ENCODE data around the gene TTC39C. TPM values are rescaled to one million over a fixed set of nuclear protein-coding genes. Genes with fewer than 3 reads are reported as not detected.

The TTC39C gene
- total RNA-seq, 2 donors from 2014 or later, result 31.2 to 40.0 TPM

GRCh38 chr18:24041691-24042090 lies 27.1 kb downstream of the TTC39C start:
- H3K4me1 ChIP-seq (replicated peaks), result no peaks in the 10 kb centered on the region
- H3K36me3 ChIP-seq, result no peaks in the 10 kb centered on the region
- intact Hi-C loops (cut with DNase I), result no loop called here
- no peaks in the 10 kb centered on the region for H3K9me3 ChIP-seq
- WGBS, result 90% methylated on average over 4 of the region's 4 CpGs
- DNase-seq (ENCODE audit: low spot score), result no peak
- TF ChIP-seq POLR2A (IDR thresholded peaks at IDR 0.05), result no peak
- no peak for TF ChIP-seq POLR2AphosphoS5 (IDR thresholded peaks at IDR 0.05)
- H3K27ac ChIP-seq, result no peak overlapping the region
- H3K27me3 ChIP-seq (replicated peaks; ENCODE audit: insufficient read depth), result no peaks in the 10 kb centered on the region
- H3K4me3 ChIP-seq, result no peak overlapping the region

DNA sequence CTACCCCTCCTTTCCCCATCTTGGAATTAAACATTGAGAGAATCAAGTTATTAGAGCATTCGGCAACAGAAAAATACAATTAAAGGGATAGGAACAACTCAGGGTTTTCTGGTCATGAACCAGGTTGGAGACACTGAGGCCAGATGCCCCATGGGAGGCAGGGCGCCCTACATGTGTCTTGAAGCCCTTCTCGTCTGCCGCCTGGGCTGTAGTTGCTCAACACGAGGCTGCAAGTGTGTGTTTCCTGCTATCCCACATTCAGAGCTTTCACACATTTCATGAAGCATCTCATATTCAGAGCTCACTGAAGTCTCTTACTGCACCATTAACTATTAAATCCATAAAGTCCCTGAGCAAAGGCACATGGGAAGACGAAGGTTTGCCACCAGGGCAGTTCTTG lies 28.8 kb downstream of the TTC39C start:
- no peaks in the 10 kb centered on the region for H3K4me1 ChIP-seq (replicated peaks)
- H3K36me3 ChIP-seq, result no peaks in the 10 kb centered on the region
- DNase-seq (ENCODE audit: low spot score), result no peak
- intact Hi-C loops (cut with DNase I), result no loop called here
- TF ChIP-seq CTCF (IDR thresholded peaks at IDR 0.05) (no peak), POLR2A (IDR thresholded peaks at IDR 0.05) (no peak), POLR2AphosphoS5 (IDR thresholded peaks at IDR 0.05) (no peak)
- H3K9me3 ChIP-seq, result no peaks in the 10 kb centered on the region
- WGBS, result 87% methylated on average over 6 of the region's 6 CpGs
- H3K4me3 ChIP-seq, result no peak overlapping the region
- no peaks in the 10 kb centered on the region for H3K27me3 ChIP-seq (replicated peaks; ENCODE audit: insufficient read depth)
- peak overlapping the region in 1 of 2 donors; percentile 55 for H3K27ac ChIP-seq

DNA sequence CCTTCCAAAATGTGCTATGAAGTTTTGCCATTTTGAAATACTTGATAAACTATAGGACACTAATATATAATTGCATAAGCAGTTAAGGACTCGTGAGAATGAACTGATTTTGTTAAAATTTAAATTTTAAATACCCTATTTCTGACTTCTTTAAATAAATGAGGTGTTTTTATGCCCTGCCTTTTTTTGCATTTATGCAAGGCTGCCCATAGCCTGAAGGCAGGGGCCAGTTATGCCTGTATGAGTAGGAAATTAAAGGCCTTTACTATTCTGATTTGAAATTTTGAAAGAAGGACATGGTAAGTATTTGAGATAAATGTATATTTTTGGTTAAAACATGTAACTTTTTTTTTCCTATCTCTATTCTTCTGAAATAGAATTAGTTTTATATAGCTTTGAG lies 33.7 kb downstream of the TTC39C start:
- Histone ChIP-seq H3K27me3 (replicated peaks; ENCODE audit: insufficient read depth) (no peaks in the 10 kb centered on the region), H3K9me3 (no peaks in the 10 kb centered on the region), H3K36me3 (no peaks in the 10 kb centered on the region), H3K4me1 (replicated peaks) (no peaks in the 10 kb centered on the region), H3K4me3 (no peak overlapping the region), H3K27ac (no peak overlapping the region)
- WGBS, result 98% methylated on average over 1 of the region's 1 CpG
- TF ChIP-seq POLR2A (IDR thresholded peaks at IDR 0.05) (no peak), POLR2AphosphoS5 (IDR thresholded peaks at IDR 0.05) (no peak), CTCF (IDR thresholded peaks at IDR 0.05) (no peak)
- intact Hi-C loops (cut with DNase I), result no loop called here
- no peak for DNase-seq (ENCODE audit: low spot score)

- TF ChIP-seq CTCF (IDR thresholded peaks at IDR 0.05) (no peak), POLR2AphosphoS5 (IDR thresholded peaks at IDR 0.05) (no peak), POLR2A (IDR thresholded peaks at IDR 0.05) (no peak)
- H3K36me3 ChIP-seq, result no peaks in the 10 kb centered on the region
- WGBS, result 71% methylated on average over 3 of the region's 3 CpGs
- H3K9me3 ChIP-seq, result no peaks in the 10 kb centered on the region
- H3K4me3 ChIP-seq, result no peak overlapping the region
- intact Hi-C loops (cut with DNase I), result no loop called here
- H3K4me1 ChIP-seq (replicated peaks), result no peaks in the 10 kb centered on the region
- no peak overlapping the region for H3K27ac ChIP-seq
- no peaks in the 10 kb centered on the region for H3K27me3 ChIP-seq (replicated peaks; ENCODE audit: insufficient read depth)
- DNase-seq (ENCODE audit: low spot score), result no peak
Measured at GRCh38 chr18:24049142-24049541, 34.6 kb downstream of the TTC39C start.

GRCh38 chr18:24051031-24051947 lies 36.7 kb downstream of the TTC39C start:
- TF ChIP-seq POLR2A (IDR thresholded peaks at IDR 0.05) (no peak), CTCF (IDR thresholded peaks at IDR 0.05) (no peak), POLR2AphosphoS5 (IDR thresholded peaks at IDR 0.05) (no peak)
- no peak for DNase-seq (ENCODE audit: low spot score)
- WGBS, result 68% methylated on average over 13 of the region's 13 CpGs
- Histone ChIP-seq H3K27ac (peak overlapping the region; percentile 10 to 70), H3K9me3 (no peaks in the 10 kb centered on the region), H3K4me3 (no peak overlapping the region), H3K27me3 (replicated peaks; ENCODE audit: insufficient read depth) (no peaks in the 10 kb centered on the region), H3K36me3 (no peaks in the 10 kb centered on the region), H3K4me1 (replicated peaks) (no peaks in the 10 kb centered on the region)
- intact Hi-C loops (cut with DNase I), result no loop called here
